SW 1271 (cell line): ENCODE data around the gene RARRES2.

Experiments used
- DNase-seq, 2 experiments: peaks; one replicate each; lab custom pipeline; 2025; lab: John Stamatoyannopoulos, UW

The RARRES2 gene

GRCh38 chr7:150376560-150376959 lies 35.1 kb upstream of the RARRES2 start:
- DNase-seq, result no peak

DNA sequence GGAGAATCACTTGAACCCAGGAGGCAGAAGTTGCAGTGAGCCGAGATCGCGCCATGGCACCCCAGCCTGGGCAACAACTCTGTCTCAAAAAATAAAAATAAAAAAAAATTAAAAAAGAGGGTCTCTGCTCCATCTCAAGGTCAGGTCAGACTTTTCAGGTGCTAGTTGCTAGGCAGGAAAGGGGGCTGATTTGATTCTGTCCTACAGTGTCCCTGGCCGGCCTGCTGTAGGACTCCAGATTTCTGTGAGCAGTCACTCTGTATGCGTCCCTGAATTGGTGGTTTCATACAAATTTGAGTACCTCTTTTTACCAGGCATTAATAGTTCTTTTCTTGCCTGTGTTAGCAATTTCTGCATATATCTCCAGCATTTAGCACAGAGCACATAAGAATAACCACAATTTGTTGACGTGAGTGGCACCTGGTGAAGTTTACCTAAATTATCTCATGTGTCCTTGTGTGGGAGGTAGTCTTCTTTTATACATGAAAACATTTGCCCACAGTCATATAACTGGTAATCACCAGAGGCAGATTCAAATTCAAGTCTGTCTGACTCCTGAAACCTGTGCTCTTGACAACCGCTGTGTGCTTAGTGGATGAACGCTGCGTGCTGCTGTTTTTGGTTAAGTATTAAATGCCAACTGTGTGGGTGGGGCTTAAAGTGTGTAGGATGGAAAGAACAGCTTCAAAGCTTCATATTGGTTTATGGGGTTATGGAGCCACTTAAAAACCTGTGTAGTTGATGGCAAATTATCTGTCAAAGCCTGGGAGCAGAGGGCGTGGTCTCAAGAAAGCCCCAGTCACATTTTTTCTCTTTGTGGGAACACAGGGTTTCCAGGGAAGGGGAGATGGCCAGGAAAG lies 34.5 kb upstream of the RARRES2 start:
- DNase-seq, result no peak

DNA sequence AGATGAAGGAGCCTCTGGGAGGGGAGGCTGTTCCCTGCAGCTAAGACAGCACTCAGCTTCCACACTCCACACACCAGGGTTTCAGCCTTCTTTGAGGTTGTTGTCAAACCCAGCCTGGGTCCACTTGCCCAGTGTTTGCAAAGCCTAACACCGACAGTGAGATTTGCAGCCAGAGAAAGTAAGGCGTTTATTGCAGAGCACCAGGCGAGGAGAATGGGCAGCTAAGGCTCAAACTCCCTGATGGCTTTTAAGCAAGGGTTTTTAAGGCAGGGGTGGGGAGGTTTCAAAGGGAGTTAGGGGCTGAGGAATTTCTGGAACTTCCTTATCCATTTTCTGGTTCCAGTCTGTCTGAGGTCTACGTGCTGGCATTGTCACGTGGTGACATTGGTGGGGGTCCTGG lies 33.0 kb upstream of the RARRES2 start:
- no peak for DNase-seq

DNA sequence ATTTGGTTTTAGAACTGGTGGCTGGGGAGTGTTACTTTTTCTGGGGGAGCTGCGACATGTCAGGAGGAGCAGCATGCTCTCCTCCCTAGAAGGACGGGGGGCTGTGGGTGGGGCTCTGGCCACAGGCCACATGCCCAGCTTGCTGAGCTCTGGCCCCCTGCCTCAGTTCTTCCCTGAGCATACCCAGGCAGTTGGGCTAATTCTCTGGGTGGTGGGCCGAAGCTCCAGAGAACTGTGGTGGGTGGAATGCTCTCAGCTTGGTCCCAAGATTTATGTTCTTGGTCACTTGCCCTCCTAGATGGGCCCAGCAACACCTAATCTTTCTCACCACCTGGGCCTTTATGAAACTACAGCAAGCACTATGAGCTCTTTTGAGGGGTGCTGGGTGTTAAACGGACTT lies 32.6 kb upstream of the RARRES2 start:
- no peak for DNase-seq

DNA sequence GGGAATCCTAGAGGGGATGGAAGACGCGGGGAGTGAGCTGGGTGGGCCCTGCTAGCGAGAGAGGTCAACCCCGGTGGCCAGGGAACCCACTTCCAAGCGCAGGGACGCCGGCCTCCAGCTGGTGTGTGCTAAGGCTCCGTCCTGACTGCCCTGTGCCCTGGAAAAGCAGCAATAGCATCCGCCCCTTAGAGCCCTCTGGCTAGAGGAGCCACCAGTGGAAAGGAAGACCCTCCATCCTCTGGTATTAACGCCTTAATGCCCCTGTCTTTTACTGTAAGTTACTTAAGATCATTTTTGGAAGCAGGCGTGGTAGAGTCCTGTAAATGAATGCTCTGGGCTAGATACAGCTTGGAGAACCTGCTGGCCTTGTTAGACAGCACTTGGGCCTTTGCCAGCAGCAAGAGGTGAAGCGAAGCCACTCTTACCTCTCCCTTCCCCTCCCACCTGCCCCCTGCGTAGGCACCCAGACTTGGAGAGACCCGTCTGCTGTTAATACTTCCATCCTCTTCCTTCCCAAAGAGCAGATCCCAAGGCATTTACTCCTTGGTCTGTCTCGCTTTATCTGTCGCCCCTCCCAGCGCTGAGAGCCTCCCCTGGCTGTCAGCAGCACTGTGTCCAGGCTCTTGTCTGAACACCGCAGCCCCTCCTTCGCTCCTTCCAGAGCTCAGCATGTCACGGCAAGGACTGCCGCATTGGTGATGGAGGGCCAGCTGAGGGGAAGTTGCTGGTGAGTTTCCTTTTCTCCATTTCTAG lies 31.8 kb upstream of the RARRES2 start:
- DNase-seq, result no peak

- DNase-seq, result no peak
These were observed 31.0 kb upstream of the RARRES2 start for GRCh38 chr7:150372271-150373048.

- DNase-seq, result no peak
These were observed 30.5 kb upstream of the RARRES2 start for GRCh38 chr7:150371996-150372270.

- DNase-seq, result no peak
These were observed 29.9 kb upstream of the RARRES2 start for GRCh38 chr7:150371131-150371995.

GRCh38 chr7:150370612-150371071 lies 29.2 kb upstream of the RARRES2 start:
- DNase-seq, result no peak

GRCh38 chr7:150369748-150370501 lies 28.5 kb upstream of the RARRES2 start:
- no peak for DNase-seq

DNA sequence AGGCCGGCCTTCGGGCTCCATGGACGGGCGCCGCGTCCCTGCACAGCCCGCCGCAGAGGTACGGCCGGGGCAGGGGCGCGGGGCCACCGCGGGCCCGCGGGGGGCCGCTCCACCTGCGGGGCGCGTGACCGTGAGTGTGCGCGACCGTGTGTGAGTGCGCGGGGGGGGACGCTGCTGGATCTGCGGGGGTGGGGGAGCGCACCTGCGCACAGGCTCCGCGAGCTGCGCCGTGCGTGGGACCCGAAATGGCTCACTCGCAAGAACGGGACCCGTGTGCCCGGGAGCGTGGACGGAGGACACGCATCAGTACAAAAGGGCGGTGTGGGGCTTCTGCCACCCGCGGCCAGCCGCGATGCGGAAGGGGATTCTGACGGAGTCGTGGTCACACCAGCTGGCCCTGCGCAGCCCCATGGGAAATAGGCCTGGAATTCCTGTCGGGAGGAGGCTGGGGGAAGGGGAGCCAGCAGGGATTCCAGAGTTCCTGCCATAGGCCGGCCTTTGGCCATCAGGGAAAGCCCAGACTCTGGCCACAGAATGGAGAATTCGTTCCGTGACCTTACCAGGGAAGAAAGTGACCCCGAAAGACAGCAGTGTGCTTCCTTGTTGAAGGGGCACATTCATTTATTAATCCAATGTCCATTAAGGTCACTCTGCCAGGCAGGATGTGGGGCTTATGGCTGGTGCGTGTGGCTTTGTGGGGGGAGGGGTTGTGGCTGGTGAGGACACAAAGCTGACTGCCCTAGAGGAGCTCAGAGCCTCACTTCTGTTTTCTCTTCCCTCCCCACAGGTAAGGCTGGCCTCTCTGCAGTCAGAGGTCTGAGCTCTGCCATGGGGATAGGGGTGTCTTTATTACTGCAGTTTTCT lies 27.7 kb upstream of the RARRES2 start:
- peak in 1 of 2 experiments; percentile 45 for DNase-seq

DNA sequence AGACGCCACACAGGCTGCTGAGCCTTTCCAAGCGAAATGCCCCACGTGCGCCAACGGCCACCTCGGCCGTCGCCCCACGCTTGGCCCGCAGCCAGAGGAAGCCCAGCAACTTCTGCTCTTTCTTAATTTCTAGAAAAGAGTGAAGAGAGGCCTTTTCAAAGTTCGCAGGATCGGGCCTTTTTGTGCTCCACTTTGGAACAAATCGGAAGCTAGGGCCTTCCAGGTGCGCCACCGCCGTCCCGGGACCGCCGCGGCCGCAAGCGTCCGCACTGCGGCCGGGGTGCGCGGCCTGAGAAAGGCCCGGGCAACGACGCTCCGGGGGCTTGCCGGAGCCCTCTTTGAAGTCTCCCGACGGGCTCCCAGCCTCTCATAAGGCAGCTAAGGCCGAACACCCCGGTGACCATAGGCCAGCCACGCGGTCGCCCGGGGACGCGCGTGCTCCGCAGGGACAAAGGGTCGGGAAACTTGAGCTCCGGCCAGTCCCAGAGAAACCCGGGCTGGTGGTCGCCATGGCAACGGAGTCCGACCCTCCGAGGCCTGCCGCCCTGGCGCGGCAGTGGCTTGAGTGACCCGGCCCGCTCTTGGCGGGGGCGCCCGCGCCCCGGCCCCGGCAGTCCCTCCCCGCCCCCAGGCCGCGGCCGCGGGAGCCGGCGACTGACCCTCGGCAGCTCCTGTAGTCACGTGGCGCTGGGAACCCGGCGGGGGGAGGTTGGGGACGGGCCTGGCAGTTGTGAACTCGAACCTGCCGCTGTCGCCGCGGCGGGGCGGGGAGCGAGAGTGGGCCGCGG lies 26.9 kb upstream of the RARRES2 start, which contains the start of gene REPIN1:
REPIN1 (plus strand) TSS at position 727 of the 788 bp plus-strand sequence. CDS start 890 bp downstream, outside the sequence.
- peak; percentile 46 to 69 for DNase-seq

DNA sequence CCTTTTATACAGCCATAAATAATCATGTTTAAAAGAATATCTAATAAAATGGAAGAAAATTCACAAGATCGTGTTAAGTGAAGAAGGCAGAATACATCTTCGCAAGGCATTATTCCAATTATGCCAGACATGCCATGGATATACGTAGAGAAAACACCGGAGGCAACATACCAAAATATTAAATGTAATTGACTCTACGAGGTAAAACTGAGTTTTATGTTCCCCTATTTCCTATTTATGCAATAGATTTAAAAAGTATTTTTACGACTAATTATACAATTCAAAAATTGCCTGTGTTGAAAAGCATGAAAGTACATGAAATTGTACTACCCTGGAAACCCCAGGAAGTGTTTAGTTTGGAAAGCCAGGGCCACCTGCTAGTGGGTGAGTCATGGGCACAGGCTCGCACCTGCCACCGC lies 26.3 kb upstream of the RARRES2 start:
- DNase-seq, result peak; percentile 31 to 67

DNA sequence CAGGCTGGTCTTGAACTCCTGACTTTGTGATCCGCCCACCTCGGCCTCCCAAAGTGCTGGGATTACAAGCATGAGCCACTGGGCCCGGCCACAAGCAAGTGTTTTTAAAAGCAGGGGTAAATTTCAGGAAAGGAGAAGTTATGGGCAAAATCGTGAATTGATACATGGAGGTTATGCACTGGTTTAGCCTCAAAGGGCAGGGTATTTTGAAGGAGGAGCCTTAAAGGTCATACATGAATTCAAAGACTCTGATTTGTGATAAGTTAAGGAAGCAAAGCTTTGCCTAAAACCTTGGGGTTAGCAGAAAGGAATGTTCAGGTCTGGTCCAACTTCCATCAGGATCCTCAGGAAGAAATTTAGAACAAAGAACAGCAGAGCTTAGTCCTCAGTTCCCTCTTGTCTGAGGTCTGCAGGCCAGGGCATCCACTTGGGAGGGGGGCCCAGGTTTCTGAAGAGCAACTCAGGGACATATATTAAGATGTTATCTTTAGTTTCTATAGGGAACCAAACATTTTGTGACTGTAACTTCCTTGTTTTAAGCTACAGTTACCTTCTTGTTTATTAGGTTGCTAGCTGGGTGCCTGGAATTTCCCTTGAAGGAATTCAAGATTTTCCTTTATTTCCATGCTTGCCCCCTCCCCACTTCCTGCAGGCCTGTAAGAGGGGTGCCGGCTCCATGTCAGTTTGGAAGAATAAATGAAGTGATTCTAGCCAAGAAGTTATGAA lies 24.4 kb upstream of the RARRES2 start:
- no peak for DNase-seq

GRCh38 chr7:150365194-150365593 lies 23.8 kb upstream of the RARRES2 start:
- DNase-seq, result no peak

- no peak for DNase-seq
These were observed 22.4 kb upstream of the RARRES2 start for GRCh38 chr7:150363872-150364271.

- no peak for DNase-seq
These were observed 21.9 kb upstream of the RARRES2 start for GRCh38 chr7:150363370-150363769.
